HAP-1 (cell line): Measurements from ENCODE around the gene CSTB.

Experiments
- DNase-seq, 2 experiments: peaks; one replicate each; pipeline ENCODE4 v3.0.0-alpha.2; 2016 to 2020; ENCODE audit warnings: low spot score in 2 of 2
- H3K27me3 ChIP-seq: fragments of 250-450 bp; sonication (Bioruptor Pico); 2 replicates; pipeline ENCODE4 v1.5.1; 2020; ENCODE audit warnings: low read depth, mild to moderate bottlenecking, moderate library complexity
- H3K36me3 ChIP-seq: fragments of 250-450 bp; sonication (Bioruptor Pico); replicated peaks from 2 replicates; pipeline ENCODE4 v1.5.1; 2020; ENCODE audit warnings: mild to moderate bottlenecking
- H3K4me1 ChIP-seq: fragments of 250-450 bp; sonication (Bioruptor Pico); 2 replicates; pipeline ENCODE4 v1.5.1; 2020; ENCODE audit warnings: mild to moderate bottlenecking
- H3K4me3 ChIP-seq: fragments of 250-450 bp; sonication (Bioruptor Pico); 2 replicates; pipeline ENCODE4 v1.5.1; 2020; ENCODE audit warnings: mild to moderate bottlenecking, moderate library complexity
- H3K9me3 ChIP-seq: fragments of 250-450 bp; sonication (Bioruptor Pico); 2 replicates; pipeline ENCODE4 v1.5.1; 2020; ENCODE audit warnings: mild to moderate bottlenecking, moderate library complexity
- in situ Hi-C: fragments of 300-500 bp; cut with MboI; formaldehyde crosslinking; loops from 3 replicates; pipeline ENCODE4 v1.14.3; 2020; ENCODE audit warnings: low sequenced_read_pairs, inconsistent platforms, mixed read lengths

Gene CSTB

GRCh38 chr21:43792406-43792805 lies 16.3 kb upstream of the CSTB start:
- peaks cover 7% of the 10 kb centered on the region for H3K4me1 ChIP-seq
- no peaks in the 10 kb centered on the region for H3K9me3 ChIP-seq
- no peaks in the 10 kb centered on the region for H3K27me3 ChIP-seq
- in situ Hi-C loops: no loop called here
- H3K36me3 ChIP-seq: peaks cover 76% of the 10 kb centered on the region
- no peak overlapping the region for H3K4me3 ChIP-seq
- no peak for DNase-seq

GRCh38 chr21:43790010-43790524 lies 14.0 kb upstream of the CSTB start:
- H3K4me1 ChIP-seq: peaks cover 7% of the 10 kb centered on the region
- H3K4me3 ChIP-seq: peak overlapping the region; percentile 92
- DNase-seq: no peak
- H3K36me3 ChIP-seq: peaks cover 52% of the 10 kb centered on the region
- no peaks in the 10 kb centered on the region for H3K27me3 ChIP-seq
- in situ Hi-C loops: no loop called here
- no peaks in the 10 kb centered on the region for H3K9me3 ChIP-seq

GRCh38 chr21:43789276-43790009 lies 13.3 kb upstream of the CSTB start, which contains the start of gene RRP1:
RRP1 (plus strand) TSS chr21:43789577; CDS start chr21:43789630, 53 bp downstream.
- Histone ChIP-seq H3K9me3 (no peaks in the 10 kb centered on the region), H3K4me1 (peaks cover 7% of the 10 kb centered on the region), H3K36me3 (peaks cover 46% of the 10 kb centered on the region), H3K27me3 (no peaks in the 10 kb centered on the region), H3K4me3 (peak within 1 kb of the TSS; percentile 92)
- DNase-seq: peak; percentile 78 to 92
- in situ Hi-C loops: no loop called here

GRCh38 chr21:43786807-43787440 lies 10.8 kb upstream of the CSTB start:
- DNase-seq: no peak
- in situ Hi-C loops: no loop called here

GRCh38 chr21:43786300-43786806 lies 10.2 kb upstream of the CSTB start:
- H3K27me3 ChIP-seq: no peaks in the 10 kb centered on the region
- in situ Hi-C loops: no loop called here
- H3K36me3 ChIP-seq: peaks cover 15% of the 10 kb centered on the region
- DNase-seq: no peak
- no peak overlapping the region for H3K4me3 ChIP-seq
- no peaks in the 10 kb centered on the region for H3K9me3 ChIP-seq
- H3K4me1 ChIP-seq: peaks cover 7% of the 10 kb centered on the region

More at GRCh38 chr21:43786807-43787440, 10.8 kb upstream of the CSTB start:
- Histone ChIP-seq H3K27me3 (no peaks in the 10 kb centered on the region), H3K9me3 (no peaks in the 10 kb centered on the region), H3K36me3 (peaks cover 21% of the 10 kb centered on the region), H3K4me3 (no peak overlapping the region), H3K4me1 (peaks cover 7% of the 10 kb centered on the region)

GRCh38 chr21:43785134-43785533 lies 9.0 kb upstream of the CSTB start:
- in situ Hi-C loops: no loop called here

GRCh38 chr21:43783098-43783700 lies 7.1 kb upstream of the CSTB start:
- H3K4me1 ChIP-seq: no peaks in the 10 kb centered on the region
- DNase-seq: no peak
- in situ Hi-C loops: no loop called here

More at GRCh38 chr21:43785134-43785533, 9.0 kb upstream of the CSTB start:
- Histone ChIP-seq H3K27me3 (no peaks in the 10 kb centered on the region), H3K9me3 (no peaks in the 10 kb centered on the region), H3K36me3 (peaks cover 6% of the 10 kb centered on the region), H3K4me1 (no peaks in the 10 kb centered on the region), H3K4me3 (no peak overlapping the region)
- no peak for DNase-seq

GRCh38 chr21:43782431-43783097 lies 6.5 kb upstream of the CSTB start:
- H3K4me1 ChIP-seq: no peaks in the 10 kb centered on the region
- H3K4me3 ChIP-seq: no peak overlapping the region
- no peak for DNase-seq
- H3K27me3 ChIP-seq: no peaks in the 10 kb centered on the region
- in situ Hi-C loops: no loop called here
- no peaks in the 10 kb centered on the region for H3K36me3 ChIP-seq
- no peaks in the 10 kb centered on the region for H3K9me3 ChIP-seq

More at GRCh38 chr21:43783098-43783700, 7.1 kb upstream of the CSTB start:
- H3K4me3 ChIP-seq: no peak overlapping the region
- no peaks in the 10 kb centered on the region for H3K9me3 ChIP-seq
- H3K27me3 ChIP-seq: no peaks in the 10 kb centered on the region
- H3K36me3 ChIP-seq: no peaks in the 10 kb centered on the region

GRCh38 chr21:43781846-43782245 lies 5.7 kb upstream of the CSTB start:
- Histone ChIP-seq H3K36me3 (no peaks in the 10 kb centered on the region), H3K4me1 (no peaks in the 10 kb centered on the region), H3K9me3 (no peaks in the 10 kb centered on the region), H3K4me3 (no peak overlapping the region), H3K27me3 (no peaks in the 10 kb centered on the region)
- no peak for DNase-seq
- in situ Hi-C loops: no loop called here

GRCh38 chr21:43779660-43780059 lies 3.6 kb upstream of the CSTB start:
- Histone ChIP-seq H3K27me3 (no peaks in the 10 kb centered on the region), H3K36me3 (peaks cover under 1% of the 10 kb centered on the region), H3K9me3 (no peaks in the 10 kb centered on the region), H3K4me1 (0 out of 2 replicates have a peak, but pooled peaks cover 3% of the 10 kb centered on the region), H3K4me3 (no peak overlapping the region)
- DNase-seq: no peak
- in situ Hi-C loops: loop anchor here (10.0 kb wide), 1 partner anchor 55 kb away; no protein-coding TSS in a partner anchor

- Histone ChIP-seq H3K9me3 (no peaks in the 10 kb centered on the region), H3K27me3 (no peaks in the 10 kb centered on the region), H3K4me1 (0 out of 2 replicates have a peak, but pooled peaks cover 3% of the 10 kb centered on the region), H3K36me3 (peaks cover 10% of the 10 kb centered on the region), H3K4me3 (no peak overlapping the region)
- in situ Hi-C loops: loop anchor here (10.0 kb wide), 1 partner anchor 54 kb away; no protein-coding TSS in a partner anchor
- no peak for DNase-seq
Observed at GRCh38 chr21:43778469-43779335, 2.6 kb upstream of the CSTB start.

GRCh38 chr21:43777953-43778352 lies 1.8 kb upstream of the CSTB start:
- H3K4me3 ChIP-seq: no peak overlapping the region

More at GRCh38 chr21:43777953-43778352, 1.8 kb upstream of the CSTB start:
- in situ Hi-C loops: loop anchor here (10.0 kb wide), 1 partner anchor 53 kb away; no protein-coding TSS in a partner anchor
- Histone ChIP-seq H3K9me3 (no peaks in the 10 kb centered on the region), H3K36me3 (peaks cover 17% of the 10 kb centered on the region), H3K27me3 (no peaks in the 10 kb centered on the region), H3K4me1 (0 out of 2 replicates have a peak, but pooled peaks cover 3% of the 10 kb centered on the region)
- DNase-seq: no peak
